Measurements from ENCODE around the gene FCHSD2. TPM values are rescaled to one million over a fixed set of nuclear protein-coding genes. Genes with fewer than 3 reads are reported as not detected.

Gene FCHSD2
- total RNA-seq, 1 experiment from 2014 or later = 4.6 TPM

DNA sequence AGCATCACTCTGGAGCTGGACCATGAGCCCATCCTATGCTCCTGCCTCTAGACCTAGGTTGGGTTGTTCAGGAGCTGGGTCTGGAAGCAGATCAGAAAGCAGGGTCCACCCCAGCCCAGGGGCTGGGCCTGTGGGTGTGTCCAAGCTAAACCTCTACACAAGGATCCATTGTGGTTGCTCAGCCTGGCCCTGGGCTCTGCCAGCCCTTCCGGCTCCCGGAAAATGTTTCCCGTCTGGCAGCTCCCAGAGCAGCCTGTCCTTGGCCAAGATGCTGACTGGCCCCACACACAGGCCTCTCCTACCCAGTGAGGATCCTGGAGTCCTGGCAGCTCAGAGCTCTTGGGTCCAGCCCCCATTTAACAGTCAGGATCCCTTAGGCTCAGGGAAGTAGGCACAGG is 35.3 kb upstream of the FCHSD2 start:
- Histone ChIP-seq H3K36me3 (replicated peaks; ENCODE audit: control insufficient read depth, insufficient read depth, low read length) (no peaks in the 10 kb centered on the region; the same call in 1 of the 2 replicates), H3K4me3 (ENCODE audit: insufficient read depth, low read depth, low read length) (no peak overlapping the region), H3K27me3 (ENCODE audit: control insufficient read depth, insufficient read depth, low read length) (no peaks in the 10 kb centered on the region)
- no peak for DNase-seq

DNA sequence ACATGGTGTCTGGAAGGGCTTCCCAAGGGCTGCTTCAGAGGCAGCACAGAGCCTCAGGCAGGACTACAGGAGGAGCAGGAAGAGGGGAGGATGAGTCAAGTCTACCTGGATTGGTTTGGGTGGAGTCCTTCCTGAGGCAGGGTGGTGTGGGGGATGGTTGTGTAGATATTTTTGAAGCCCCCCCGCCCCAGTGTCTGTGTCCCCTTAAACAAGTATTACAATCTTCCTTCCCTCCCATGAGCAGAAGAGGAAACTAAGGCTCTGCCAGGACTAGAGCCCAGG is 34.7 kb upstream of the FCHSD2 start:
- Histone ChIP-seq H3K4me3 (ENCODE audit: insufficient read depth, low read depth, low read length) (no peak overlapping the region), H3K27me3 (ENCODE audit: control insufficient read depth, insufficient read depth, low read length) (no peaks in the 10 kb centered on the region), H3K36me3 (replicated peaks; ENCODE audit: control insufficient read depth, insufficient read depth, low read length) (no peaks in the 10 kb centered on the region; the same call in 1 of the 2 replicates)
- DNase-seq = no peak

DNA sequence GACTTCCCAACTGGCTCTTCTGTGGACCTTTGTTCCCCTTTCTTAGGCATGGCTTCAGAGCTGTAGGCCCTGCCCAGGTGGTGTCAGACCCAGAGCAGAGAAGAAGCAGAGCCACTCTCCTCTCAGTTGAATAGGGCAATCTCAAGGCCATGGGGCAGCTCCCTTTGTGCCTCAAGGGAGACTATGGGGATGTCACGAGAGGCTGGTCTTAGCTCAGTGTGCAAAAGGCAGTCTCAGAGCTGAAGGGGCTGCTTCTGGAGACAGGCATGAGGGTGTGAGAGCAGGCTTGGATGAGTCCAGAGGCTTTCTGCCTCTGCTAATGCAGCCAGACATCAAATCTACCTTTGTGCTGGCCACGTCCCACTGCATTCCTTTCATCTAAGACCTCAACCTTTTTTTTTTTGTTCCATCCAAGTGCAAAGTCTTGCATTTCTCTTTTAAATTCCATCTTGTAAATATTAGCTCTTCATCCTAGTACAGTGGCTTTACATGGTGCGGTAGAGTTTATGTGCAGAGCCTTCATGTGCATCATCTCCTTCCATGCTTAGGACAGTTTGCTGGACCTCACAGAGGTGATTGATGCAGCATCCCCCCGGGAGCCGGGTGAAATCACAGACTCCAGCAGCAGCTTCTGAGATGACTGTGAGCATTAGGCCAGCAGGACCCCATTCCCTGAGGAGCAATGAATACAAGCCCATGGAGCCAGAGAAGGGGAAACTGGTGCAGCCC is 34.2 kb upstream of the FCHSD2 start:
- DNase-seq = no peak
- Histone ChIP-seq H3K27me3 (ENCODE audit: control insufficient read depth, insufficient read depth, low read length) (no peaks in the 10 kb centered on the region), H3K4me3 (ENCODE audit: insufficient read depth, low read depth, low read length) (no peak overlapping the region), H3K36me3 (replicated peaks; ENCODE audit: control insufficient read depth, insufficient read depth, low read length) (no peaks in the 10 kb centered on the region; the same call in 1 of the 2 replicates)

- no peaks in the 10 kb centered on the region for H3K27me3 ChIP-seq (ENCODE audit: control insufficient read depth, insufficient read depth, low read length)
- no peak overlapping the region for H3K4me3 ChIP-seq (ENCODE audit: insufficient read depth, low read depth, low read length)
- H3K36me3 ChIP-seq (replicated peaks; ENCODE audit: control insufficient read depth, insufficient read depth, low read length) = no peaks in the 10 kb centered on the region; the same call in 1 of the 2 replicates
- no peak for DNase-seq
Measured at GRCh38 chr11:73175551-73176144, 33.5 kb upstream of the FCHSD2 start.

- no peaks in the 10 kb centered on the region; the same call in 1 of the 2 replicates for H3K36me3 ChIP-seq (replicated peaks; ENCODE audit: control insufficient read depth, insufficient read depth, low read length)
- no peaks in the 10 kb centered on the region for H3K27me3 ChIP-seq (ENCODE audit: control insufficient read depth, insufficient read depth, low read length)
- no peak overlapping the region for H3K4me3 ChIP-seq (ENCODE audit: insufficient read depth, low read depth, low read length)
- no peak for DNase-seq
Measured at GRCh38 chr11:73174495-73174791, 32.3 kb upstream of the FCHSD2 start.

- Histone ChIP-seq H3K4me3 (ENCODE audit: insufficient read depth, low read depth, low read length) (no peak overlapping the region), H3K27me3 (ENCODE audit: control insufficient read depth, insufficient read depth, low read length) (no peaks in the 10 kb centered on the region), H3K36me3 (replicated peaks; ENCODE audit: control insufficient read depth, insufficient read depth, low read length) (no peaks in the 10 kb centered on the region; the same call in 1 of the 2 replicates)
- DNase-seq = no peak
Measured at GRCh38 chr11:73173755-73174494, 31.8 kb upstream of the FCHSD2 start.

- no peak overlapping the region for H3K4me3 ChIP-seq (ENCODE audit: insufficient read depth, low read depth, low read length)
- no peaks in the 10 kb centered on the region; the same call in 1 of the 2 replicates for H3K36me3 ChIP-seq (replicated peaks; ENCODE audit: control insufficient read depth, insufficient read depth, low read length)
- DNase-seq = no peak
- H3K27me3 ChIP-seq (ENCODE audit: control insufficient read depth, insufficient read depth, low read length) = no peaks in the 10 kb centered on the region
Measured at GRCh38 chr11:73172992-73173656, 31.0 kb upstream of the FCHSD2 start.

- Histone ChIP-seq H3K27me3 (ENCODE audit: control insufficient read depth, insufficient read depth, low read length) (no peaks in the 10 kb centered on the region; the same call in 1 of the 2 replicates), H3K4me3 (ENCODE audit: insufficient read depth, low read depth, low read length) (no peak overlapping the region), H3K36me3 (replicated peaks; ENCODE audit: control insufficient read depth, insufficient read depth, low read length) (no peaks in the 10 kb centered on the region; the same call in 1 of the 2 replicates)
- no peak for DNase-seq
Measured at GRCh38 chr11:73171436-73172161, 29.5 kb upstream of the FCHSD2 start.

DNA sequence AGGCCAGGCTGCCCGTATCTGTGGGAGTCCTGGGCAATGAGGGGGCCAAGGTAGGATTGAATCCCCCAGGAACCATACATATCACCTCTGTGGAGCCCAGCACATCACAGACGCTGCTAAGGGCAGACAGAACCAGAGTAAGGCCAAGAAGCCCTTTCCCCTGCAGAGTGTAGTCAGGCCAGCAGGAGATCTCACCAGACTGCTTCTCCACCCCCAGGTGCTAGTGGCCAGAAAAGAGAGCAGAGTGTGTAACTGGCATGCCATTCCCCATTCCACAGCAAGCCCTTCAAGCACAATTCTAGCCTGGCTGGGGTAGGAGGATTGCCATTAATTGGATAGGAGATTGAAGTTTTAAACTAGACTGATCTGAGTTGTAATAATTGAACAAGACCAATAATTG is 28.0 kb upstream of the FCHSD2 start:
- Histone ChIP-seq H3K27me3 (ENCODE audit: control insufficient read depth, insufficient read depth, low read length) (no peaks in the 10 kb centered on the region; the same call in 1 of the 2 replicates), H3K36me3 (replicated peaks; ENCODE audit: control insufficient read depth, insufficient read depth, low read length) (no peaks in the 10 kb centered on the region; the same call in 1 of the 2 replicates), H3K4me3 (ENCODE audit: insufficient read depth, low read depth, low read length) (no peak overlapping the region)
- DNase-seq = no peak

DNA sequence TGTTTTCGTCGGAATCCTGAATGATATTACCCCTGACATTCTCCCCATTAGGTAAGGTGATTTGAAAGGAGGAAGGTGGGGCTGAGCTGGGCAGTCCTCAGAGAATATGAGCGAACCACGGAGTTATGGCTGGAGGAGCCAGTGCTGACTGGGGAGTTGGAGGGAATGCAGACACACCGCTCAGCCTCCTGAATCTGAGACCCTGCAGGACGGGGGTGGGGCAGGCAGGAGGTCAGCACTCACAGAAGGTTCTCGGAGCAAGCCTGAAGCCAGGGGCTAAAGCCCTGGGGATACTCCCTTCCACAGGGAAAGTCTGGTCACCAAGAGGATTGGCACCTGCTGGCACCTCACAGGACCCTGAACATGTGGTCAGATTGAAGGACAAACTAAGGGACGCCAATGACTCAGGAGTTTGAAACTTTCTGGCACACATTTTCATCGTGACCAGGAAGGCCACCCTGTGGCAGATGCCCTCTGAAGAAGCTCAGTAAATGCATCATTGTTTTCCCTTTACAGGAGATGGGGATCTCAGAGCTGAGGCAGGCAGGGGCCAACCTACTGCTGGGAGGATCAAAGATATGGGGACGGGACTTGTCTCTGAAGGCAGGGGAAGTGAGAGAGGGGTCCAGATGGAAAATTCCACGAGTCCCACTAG is 26.9 kb upstream of the FCHSD2 start:
- DNase-seq = no peak
- H3K27me3 ChIP-seq (ENCODE audit: control insufficient read depth, insufficient read depth, low read length) = no peaks in the 10 kb centered on the region; the same call in 1 of the 2 replicates
- no peaks in the 10 kb centered on the region for H3K36me3 ChIP-seq (replicated peaks; ENCODE audit: control insufficient read depth, insufficient read depth, low read length)
- no peak overlapping the region for H3K4me3 ChIP-seq (ENCODE audit: insufficient read depth, low read depth, low read length)

DNA sequence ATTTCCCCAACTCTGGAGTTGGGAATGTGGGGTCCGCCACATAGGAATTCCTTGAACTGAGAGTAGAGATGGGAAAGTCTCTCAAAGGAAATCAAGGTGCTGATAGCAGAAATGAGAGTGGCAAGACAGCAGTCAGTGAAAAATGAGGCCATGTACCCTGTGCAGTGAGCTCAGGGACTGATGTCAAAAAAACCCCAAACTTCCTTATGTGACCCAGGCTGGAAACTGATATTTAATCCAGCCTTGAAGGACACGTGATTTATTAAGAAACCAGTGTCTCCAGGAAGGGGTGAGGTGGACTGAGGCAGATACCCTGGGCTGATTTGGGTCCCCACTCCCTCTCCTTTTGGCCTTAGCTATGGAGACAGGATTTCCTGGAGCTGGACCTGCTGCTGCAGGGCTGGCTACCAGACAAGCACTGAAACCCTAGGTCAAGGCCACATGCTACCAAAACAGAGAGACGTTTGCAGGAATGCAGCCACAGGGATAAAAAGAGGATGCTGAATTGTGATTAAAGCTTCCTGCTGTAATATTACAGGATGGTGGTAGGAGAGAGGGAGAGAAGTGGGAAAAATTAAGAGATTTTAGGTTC is 25.3 kb upstream of the FCHSD2 start:
- Histone ChIP-seq H3K4me3 (ENCODE audit: insufficient read depth, low read depth, low read length) (no peak overlapping the region), H3K27me3 (ENCODE audit: control insufficient read depth, insufficient read depth, low read length) (no peaks in the 10 kb centered on the region; the same call in 1 of the 2 replicates), H3K36me3 (replicated peaks; ENCODE audit: control insufficient read depth, insufficient read depth, low read length) (no peaks in the 10 kb centered on the region)
- no peak for DNase-seq

- no peaks in the 10 kb centered on the region; the same call in 1 of the 2 replicates for H3K27me3 ChIP-seq (ENCODE audit: control insufficient read depth, insufficient read depth, low read length)
- no peak for DNase-seq
- H3K4me3 ChIP-seq (ENCODE audit: insufficient read depth, low read depth, low read length) = no peak overlapping the region
- H3K36me3 ChIP-seq (replicated peaks; ENCODE audit: control insufficient read depth, insufficient read depth, low read length) = no peaks in the 10 kb centered on the region
Measured at GRCh38 chr11:73164803-73165540, 22.9 kb upstream of the FCHSD2 start.

DNA sequence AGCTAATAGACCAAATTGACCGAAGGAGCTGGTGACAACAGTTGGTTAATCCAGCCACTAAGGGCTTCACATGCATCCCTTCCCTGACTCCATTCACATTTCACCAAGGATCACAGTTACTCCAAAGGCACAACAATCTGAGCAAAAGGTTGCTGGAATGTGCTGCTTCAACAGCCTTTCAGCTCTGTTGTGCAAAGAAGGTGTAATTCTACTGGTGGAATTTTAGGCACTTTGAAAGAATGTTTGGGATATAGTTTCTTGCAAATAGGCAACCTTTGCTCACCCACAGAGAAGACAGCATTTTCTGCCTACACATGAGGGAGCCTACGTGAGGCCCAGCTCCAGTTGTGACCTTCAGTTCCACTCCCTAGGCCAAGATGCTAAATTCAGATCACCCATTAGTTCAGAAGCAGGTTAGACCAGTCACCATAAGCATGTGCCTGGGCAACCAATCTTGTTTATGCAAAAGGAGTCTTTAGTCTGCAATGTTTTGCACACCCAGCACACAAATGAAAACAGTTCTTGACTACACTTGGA is 21.6 kb upstream of the FCHSD2 start:
- Histone ChIP-seq H3K36me3 (replicated peaks; ENCODE audit: control insufficient read depth, insufficient read depth, low read length) (no peaks in the 10 kb centered on the region), H3K4me3 (ENCODE audit: insufficient read depth, low read depth, low read length) (no peak overlapping the region), H3K27me3 (ENCODE audit: control insufficient read depth, insufficient read depth, low read length) (no peaks in the 10 kb centered on the region; the same call in 1 of the 2 replicates)
- DNase-seq = no peak
